ENCODE results near the gene HTT. TPM values are rescaled to one million over a fixed set of nuclear protein-coding genes. Genes with fewer than 3 reads are reported as not detected.
A peak's percentile ranks its signal among the peaks of the same experiment; 100 is the strongest.

The HTT gene
- total RNA-seq, 1 experiment from 2014 or later: 37.4 TPM

GRCh38 chr4:3232871-3233271 lies 158.4 kb downstream of the HTT start:
- CTCF ChIA-PET: no interaction called here
- intact Hi-C loops (cut with micrococcal nuclease): no loop called here
- H3K79me2 ChIP-seq (ENCODE audit: insufficient read depth, low read length): no peaks in the 10 kb centered on the region
- no peak overlapping the region for H2AFZ ChIP-seq (ENCODE audit: low read depth, low read length, poor library complexity, severe bottlenecking)
- no TSS peak for BruUV-seq (replicated peaks)
- H3K36me3 ChIP-seq (ENCODE audit: control insufficient read depth in 1 of 2, insufficient read depth in 2 of 2, low read length in 2 of 2): peaks cover 21 to 22% of the 10 kb centered on the region in 2 experiments; a peak in 3 of 4 replicates
- no peaks in the 10 kb centered on the region for H3K9me3 ChIP-seq (ENCODE audit: control insufficient read depth in 1 of 2, insufficient read depth in 1 of 2, low read depth in 1 of 2, low read length in 2 of 2)
- H3K27ac ChIP-seq (ENCODE audit: low read depth, low read length): no peak overlapping the region
- no peak overlapping the region for H3K9ac ChIP-seq (ENCODE audit: low read length)
- no peaks in the 10 kb centered on the region for H3K9me2 ChIP-seq (ENCODE audit: insufficient read depth)
- H4K20me1 ChIP-seq (ENCODE audit: insufficient read depth): no peaks in the 10 kb centered on the region
- TF ChIP-seq EGR1 (IDR thresholded peaks at IDR 0.05; ENCODE audit: low read depth) (no peak), EZH2 (IDR thresholded peaks at IDR 0.05) (no peak)
- ATAC-seq (no peak), DNase-seq (ENCODE audit: low read depth, low spot score) (no peak)
- no peak overlapping the region for H3K4me3 ChIP-seq (replicated peaks in 1 of 2; ENCODE audit: low read depth in 1 of 2, low read length in 2 of 2)
- POLR2A ChIA-PET: no interaction called here
- RAD21 ChIA-PET (ENCODE audit: low non-redundant PET in 1 of 2, low total read pairs in 2 of 2, uncharacterized antibody in 2 of 2, unreplicated experiment in 2 of 2): no interaction called here
- H3K4me2 ChIP-seq (ENCODE audit: low read length): no peak overlapping the region
- H3K27me3 ChIP-seq (ENCODE audit: insufficient read depth, low read length): no peaks in the 10 kb centered on the region
- no peaks in the 10 kb centered on the region for H3K4me1 ChIP-seq (ENCODE audit: control insufficient read depth in 1 of 2, insufficient read depth in 2 of 2, low read length in 2 of 2)

- no TSS peak for BruUV-seq (replicated peaks)
- no peak for DNase-seq (ENCODE audit: low read depth, low spot score)
- TF ChIP-seq JUND (IDR thresholded peaks at IDR 0.05) (no peak), MAX (IDR thresholded peaks at IDR 0.05) (0 out of 2 replicates have a peak, but pooled peaks have one; percentile 12), ZBTB33 (IDR thresholded peaks at IDR 0.05; ENCODE audit: extremely low read depth, insufficient replicate concordance, low read length) (no peak), EGR1 (IDR thresholded peaks at IDR 0.05; ENCODE audit: low read depth) (no peak)
- H3K9me3 ChIP-seq (ENCODE audit: control insufficient read depth in 1 of 2, insufficient read depth in 1 of 2, low read depth in 1 of 2, low read length in 2 of 2): no peaks in the 10 kb centered on the region
- POLR2A ChIA-PET: no interaction called here
- H3K9me2 ChIP-seq (ENCODE audit: insufficient read depth): no peaks in the 10 kb centered on the region
- H3K4me3 ChIP-seq (replicated peaks in 1 of 2; ENCODE audit: low read depth in 1 of 2, low read length in 2 of 2): no peak overlapping the region
- RAD21 ChIA-PET (ENCODE audit: low non-redundant PET in 1 of 2, low total read pairs in 2 of 2, uncharacterized antibody in 2 of 2, unreplicated experiment in 2 of 2): no interaction called here
- no peak for ATAC-seq
- CTCF ChIA-PET: no interaction called here
- H2AFZ ChIP-seq (ENCODE audit: low read depth, low read length, poor library complexity, severe bottlenecking): no peak overlapping the region
- H3K4me2 ChIP-seq (ENCODE audit: low read length): no peak overlapping the region
- intact Hi-C loops (cut with micrococcal nuclease): no loop called here
- H3K36me3 ChIP-seq (ENCODE audit: control insufficient read depth in 1 of 2, insufficient read depth in 2 of 2, low read length in 2 of 2): peaks cover 19% of the 10 kb centered on the region in 2 experiments; a peak in 3 of 4 replicates
- no peaks in the 10 kb centered on the region for H3K27me3 ChIP-seq (ENCODE audit: insufficient read depth, low read length)
- H3K9ac ChIP-seq (ENCODE audit: low read length): no peak overlapping the region
- H3K79me2 ChIP-seq (ENCODE audit: insufficient read depth, low read length): no peaks in the 10 kb centered on the region
- no peaks in the 10 kb centered on the region for H4K20me1 ChIP-seq (ENCODE audit: insufficient read depth)
- no peak overlapping the region for H3K27ac ChIP-seq (ENCODE audit: low read depth, low read length)
- H3K4me1 ChIP-seq (ENCODE audit: control insufficient read depth in 1 of 2, insufficient read depth in 2 of 2, low read length in 2 of 2): no peaks in the 10 kb centered on the region
Observed at GRCh38 chr4:3233391-3234071, 159.1 kb downstream of the HTT start.
